ENCODE results near the gene ACOX2.

Gene ACOX2

DNA sequence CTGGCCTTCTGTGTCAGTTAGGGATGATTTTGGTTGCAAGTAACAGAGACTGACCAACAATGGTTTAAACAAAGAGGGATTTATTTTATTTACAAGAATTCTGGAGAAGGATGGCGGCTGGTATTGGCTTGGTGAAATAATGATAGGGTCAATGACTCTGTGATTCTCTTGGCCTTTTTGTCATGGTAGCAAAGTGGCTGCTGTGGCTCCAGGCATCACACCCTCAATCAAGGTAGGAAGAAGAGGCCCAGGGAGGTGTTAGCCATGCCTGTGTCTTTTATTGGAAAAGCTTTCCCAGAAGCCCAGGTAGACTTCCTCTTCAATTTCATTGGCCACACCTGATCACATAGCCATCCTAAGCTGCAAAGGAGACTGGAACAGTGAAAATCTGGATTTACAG, 27.1 kb upstream of the ACOX2 start:
- Histone ChIP-seq H3K9me3 (no peaks in the 10 kb centered on the region), H3K4me3 (ENCODE audit: low read depth, low read length) (no peak overlapping the region), H3K4me1 (no peaks in the 10 kb centered on the region), H3K27me3 (no peaks in the 10 kb centered on the region), H3K36me3 (no peaks in the 10 kb centered on the region)
- DNase-seq = no peak
- TF ChIP-seq CTCF (IDR thresholded peaks at IDR 0.05; ENCODE audit: low read depth, low read length) = no peak

- no peaks in the 10 kb centered on the region for H3K36me3 ChIP-seq
- no peak for DNase-seq
- no peaks in the 10 kb centered on the region for H3K9me3 ChIP-seq
- H3K4me3 ChIP-seq (ENCODE audit: low read depth, low read length) = no peak overlapping the region
- no peaks in the 10 kb centered on the region for H3K27me3 ChIP-seq
- TF ChIP-seq CTCF (IDR thresholded peaks at IDR 0.05; ENCODE audit: low read depth, low read length) = no peak
- H3K4me1 ChIP-seq = no peaks in the 10 kb centered on the region
These were observed 26.5 kb upstream of the ACOX2 start for GRCh38 chr3:58563386-58564035.

DNA sequence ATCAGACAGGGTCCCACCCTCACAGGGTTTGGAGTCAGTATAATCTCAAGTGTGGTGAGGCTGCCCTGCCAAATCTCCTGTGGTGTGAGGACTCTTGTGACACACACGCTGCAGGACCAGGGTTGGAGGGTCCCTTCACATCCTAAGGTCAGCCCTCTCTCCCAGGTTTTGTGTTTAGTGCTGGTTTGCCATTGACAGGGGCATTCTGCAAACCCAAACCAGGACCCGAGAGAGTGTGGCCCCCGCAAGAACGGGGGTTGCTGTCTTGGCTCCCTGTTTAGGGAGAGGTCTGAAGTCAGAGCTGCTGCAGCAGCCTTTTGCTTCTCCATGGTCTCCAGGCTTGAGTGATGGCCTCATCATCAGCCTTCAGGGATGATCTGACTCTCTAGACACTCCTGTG, 25.5 kb upstream of the ACOX2 start:
- Histone ChIP-seq H3K27me3 (no peaks in the 10 kb centered on the region), H3K4me3 (ENCODE audit: low read depth, low read length) (no peak overlapping the region), H3K9me3 (no peaks in the 10 kb centered on the region), H3K36me3 (no peaks in the 10 kb centered on the region), H3K4me1 (no peaks in the 10 kb centered on the region)
- no peak for DNase-seq
- no peak for TF ChIP-seq CTCF (IDR thresholded peaks at IDR 0.05; ENCODE audit: low read depth, low read length)

GRCh38 chr3:58560771-58561311, 23.9 kb upstream of the ACOX2 start:
- no peak for TF ChIP-seq CTCF (IDR thresholded peaks at IDR 0.05; ENCODE audit: low read depth, low read length)
- H3K4me1 ChIP-seq = no peaks in the 10 kb centered on the region

DNA sequence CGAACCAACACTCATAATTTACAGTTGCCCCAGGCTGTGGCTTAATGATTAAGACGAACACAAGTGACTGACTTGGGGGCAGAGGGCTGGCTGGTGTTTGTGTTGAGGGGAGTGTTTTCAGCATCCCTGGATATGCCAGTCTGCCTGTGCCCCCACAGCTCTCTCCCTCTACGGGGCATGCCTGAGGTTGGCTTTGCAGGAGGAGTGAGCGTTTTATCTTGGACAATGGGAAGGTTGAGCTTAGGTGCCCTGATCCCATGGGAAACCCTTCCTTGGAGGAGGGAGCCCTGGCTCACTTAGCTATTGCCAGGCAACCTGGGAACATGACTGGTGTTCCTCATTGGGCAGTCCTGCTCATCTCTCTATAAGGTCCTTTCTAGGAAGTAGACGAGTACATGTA, 22.6 kb upstream of the ACOX2 start:
- H3K4me1 ChIP-seq = no peaks in the 10 kb centered on the region
- H3K9me3 ChIP-seq = no peaks in the 10 kb centered on the region
- H3K36me3 ChIP-seq = no peaks in the 10 kb centered on the region
- no peak overlapping the region for H3K4me3 ChIP-seq (ENCODE audit: low read depth, low read length)
- no peak for TF ChIP-seq CTCF (IDR thresholded peaks at IDR 0.05; ENCODE audit: low read depth, low read length)
- DNase-seq = no peak
- H3K27me3 ChIP-seq = no peaks in the 10 kb centered on the region

More at GRCh38 chr3:58560771-58561311, 23.9 kb upstream of the ACOX2 start:
- DNase-seq = no peak
- Histone ChIP-seq H3K27me3 (no peaks in the 10 kb centered on the region), H3K9me3 (no peaks in the 10 kb centered on the region), H3K36me3 (no peaks in the 10 kb centered on the region), H3K4me3 (ENCODE audit: low read depth, low read length) (no peak overlapping the region)

GRCh38 chr3:58557491-58557890, 20.5 kb upstream of the ACOX2 start:
- no peaks in the 10 kb centered on the region for H3K27me3 ChIP-seq
- TF ChIP-seq CTCF (IDR thresholded peaks at IDR 0.05; ENCODE audit: low read depth, low read length) = no peak
- H3K4me3 ChIP-seq (ENCODE audit: low read depth, low read length) = no peak overlapping the region
- H3K4me1 ChIP-seq = no peaks in the 10 kb centered on the region
- H3K9me3 ChIP-seq = no peaks in the 10 kb centered on the region
- DNase-seq = no peak
- H3K36me3 ChIP-seq = no peaks in the 10 kb centered on the region

All from BE2C (cell line).